OCI-LY1 (cell line): ENCODE measurements around the gene MKNK1.
A peak's percentile ranks its signal among the peaks of the same experiment; 100 is the strongest.

Experiments
- H2AFZ ChIP-seq: fragments of 200-600 bp; sonication (generic), shearing (Covaris generic); 2 replicates; pipeline ENCODE4 v1.6.0; 2014; ENCODE audit warnings: antibody characterized with exemption, mild to moderate bottlenecking, low read length
- H3F3A ChIP-seq: fragments of 200-600 bp; sonication (generic), shearing (Covaris generic); 2 replicates; pipeline ENCODE4 v1.6.0; 2014; ENCODE audit warnings: mild to moderate bottlenecking, antibody characterized with exemption, low read length, moderate library complexity; ENCODE audit not compliant: insufficient read depth
- H3K27ac ChIP-seq: fragments of 200-600 bp; sonication (generic); 2 replicates; pipeline ENCODE4 v1.5.1; 2014; ENCODE audit warnings: low read length, mixed run types, mild to moderate bottlenecking, low read depth; ENCODE audit not compliant: poor library complexity, severe bottlenecking
- H3K27me3 ChIP-seq: fragments of 200-600 bp; sonication (generic); 2 replicates; pipeline ENCODE4 v1.6.0; 2014; ENCODE audit warnings: antibody characterized with exemption, mild to moderate bottlenecking, low read length, moderate library complexity; ENCODE audit not compliant: insufficient read depth
- H3K36me3 ChIP-seq: fragments of 200-600 bp; sonication (generic); 2 replicates; pipeline ENCODE4 v1.6.1; 2014; ENCODE audit warnings: mild to moderate bottlenecking, antibody characterized with exemption, low read length, moderate library complexity, mixed read lengths; ENCODE audit not compliant: insufficient read depth
- H3K4me1 ChIP-seq: fragments of 200-600 bp; sonication (generic); 2 replicates; pipeline ENCODE4 v1.5.1; 2014; ENCODE audit warnings: mild to moderate bottlenecking, low read length, moderate library complexity; ENCODE audit not compliant: insufficient read depth, severe bottlenecking
- H3K4me2 ChIP-seq: fragments of 200-600 bp; sonication (generic), shearing (Covaris generic); 2 replicates; pipeline ENCODE4 v1.6.1; 2014; ENCODE audit warnings: low read length
- H3K4me3 ChIP-seq: fragments of 200-600 bp; sonication (generic); 2 replicates; pipeline ENCODE4 v1.5.1; 2014; ENCODE audit warnings: low read length, low read depth, mild to moderate bottlenecking, mixed read lengths; ENCODE audit not compliant: poor library complexity, severe bottlenecking
- H3K79me2 ChIP-seq: fragments of 200-600 bp; shearing (Covaris generic); 2 replicates; pipeline ENCODE4 v1.6.1; 2016; ENCODE audit warnings: mixed run types, low read length, mixed read lengths; ENCODE audit not compliant: insufficient read depth
- H3K9ac ChIP-seq: fragments of 200-600 bp; sonication (generic), shearing (Covaris generic); 2 replicates; pipeline ENCODE4 v1.6.1; 2014; ENCODE audit warnings: mild to moderate bottlenecking, low read length, mixed read lengths
- H3K9me2 ChIP-seq: fragments of 200-600 bp; sonication (generic), shearing (Covaris generic); 2 replicates; pipeline ENCODE4 v1.6.1; 2014; ENCODE audit warnings: low read depth, mild to moderate bottlenecking, low read length, mixed read lengths
- H3K9me3 ChIP-seq: fragments of 200-600 bp; shearing (Covaris generic); 2 replicates; pipeline ENCODE4 v1.6.1; 2014; ENCODE audit warnings: low read length, mixed read lengths
- H4K20me1 ChIP-seq: fragments of 200-600 bp; sonication (generic), shearing (Covaris generic); 2 replicates; pipeline ENCODE4 v1.6.0; 2016; ENCODE audit warnings: mild to moderate bottlenecking, low read length; ENCODE audit not compliant: insufficient read depth
- CTCF ChIP-seq: fragments of 200-600 bp; sonication (generic), shearing (Covaris generic); IDR thresholded peaks from 2 replicates; pipeline ENCODE4 v1.5.1; 2017; ENCODE audit warnings: mild to moderate bottlenecking, antibody characterized with exemption, low read length, moderate library complexity, mixed read lengths
- EZH2 ChIP-seq: fragments of 200-600 bp; sonication (generic), shearing (Covaris generic); IDR thresholded peaks from 2 replicates; pipeline ENCODE4 v1.8.0; 2017; ENCODE audit warnings: borderline replicate concordance, mixed run types, mild to moderate bottlenecking, antibody characterized with exemption, low read length, moderate library complexity, mixed read lengths

Gene MKNK1

DNA sequence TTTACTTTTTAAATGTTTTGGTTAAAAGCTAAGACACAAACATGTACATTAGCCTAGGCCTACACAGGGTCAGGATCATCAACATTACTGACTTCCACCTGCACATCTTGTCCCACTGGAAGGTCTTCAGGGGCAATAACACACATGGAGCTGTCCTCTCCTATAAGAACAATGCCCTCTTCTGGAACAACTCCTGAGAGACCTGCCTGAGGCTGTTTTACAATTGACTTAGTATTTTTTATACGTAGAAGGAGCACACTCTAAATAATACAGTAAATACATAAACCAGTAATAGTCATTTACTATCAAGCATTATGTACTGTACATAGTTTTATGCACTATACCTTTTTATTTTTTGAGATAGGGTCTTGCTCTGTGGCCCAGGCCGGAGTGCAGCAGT is 26.7 kb upstream of the MKNK1 start:
- H3K36me3 ChIP-seq, result peaks cover 23% of the 10 kb centered on the region
- no peaks in the 10 kb centered on the region for H3K9me3 ChIP-seq
- no peak overlapping the region for H2AFZ ChIP-seq
- no peaks in the 10 kb centered on the region for H4K20me1 ChIP-seq
- TF ChIP-seq EZH2 (no peak), CTCF (no peak)
- H3K4me3 ChIP-seq, result no peak overlapping the region
- H3K79me2 ChIP-seq, result no peaks in the 10 kb centered on the region
- H3K27ac ChIP-seq, result no peak overlapping the region
- H3K9ac ChIP-seq, result no peak overlapping the region
- H3F3A ChIP-seq, result no peaks in the 10 kb centered on the region
- H3K27me3 ChIP-seq, result no peaks in the 10 kb centered on the region
- H3K9me2 ChIP-seq, result no peaks in the 10 kb centered on the region
- H3K4me2 ChIP-seq, result no peak overlapping the region
- H3K4me1 ChIP-seq, result no peaks in the 10 kb centered on the region

DNA sequence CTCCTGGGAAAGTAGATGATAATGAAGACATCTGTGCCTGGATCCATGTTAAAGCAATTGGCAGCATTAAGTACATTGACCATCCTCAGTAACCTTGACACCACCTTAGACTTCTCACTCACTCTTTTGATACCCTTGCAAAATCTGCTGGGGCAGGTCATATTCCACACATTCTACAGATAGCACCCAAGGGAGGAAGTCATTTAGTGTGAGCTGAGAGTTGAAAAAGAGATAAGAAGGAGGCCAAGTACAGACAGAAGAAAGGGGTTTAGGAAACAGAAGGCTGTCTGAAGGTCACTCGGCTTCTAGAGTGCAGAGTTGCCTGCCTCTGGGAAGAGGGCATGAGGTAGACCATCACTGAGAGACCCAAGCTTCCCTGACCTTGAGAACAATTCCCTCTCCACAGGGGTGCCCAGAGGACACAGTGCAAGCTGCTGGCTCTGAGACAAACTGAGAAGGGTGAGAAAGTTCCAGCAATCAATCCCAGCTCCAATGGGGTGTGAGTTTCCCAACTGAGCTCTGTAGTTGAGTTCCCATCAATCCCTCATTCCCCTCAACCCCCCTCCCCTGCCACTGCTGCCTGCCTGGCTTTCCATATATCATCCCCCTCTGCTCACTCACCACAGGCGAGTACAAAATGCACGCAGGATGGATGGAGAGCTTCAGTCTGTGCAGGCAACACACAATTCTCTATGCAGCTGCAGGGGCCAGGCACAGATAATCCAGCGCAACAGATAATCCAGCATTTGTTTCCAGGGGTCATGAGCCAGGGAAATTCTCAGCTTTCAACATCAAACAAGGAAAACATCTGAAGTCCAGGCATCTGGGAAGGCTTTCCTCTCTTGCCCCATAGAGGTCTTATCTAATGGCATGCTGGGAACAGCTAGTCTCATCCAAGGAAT is 19.9 kb upstream of the MKNK1 start:
- no peak overlapping the region for H3K4me3 ChIP-seq
- H3F3A ChIP-seq, result no peaks in the 10 kb centered on the region
- TF ChIP-seq EZH2, result no peak
- no peak for TF ChIP-seq CTCF
- H3K9me2 ChIP-seq, result no peaks in the 10 kb centered on the region
- no peak overlapping the region for H2AFZ ChIP-seq
- H3K27ac ChIP-seq, result no peak overlapping the region
- H3K9ac ChIP-seq, result no peak overlapping the region
- H4K20me1 ChIP-seq, result no peaks in the 10 kb centered on the region
- no peaks in the 10 kb centered on the region for H3K4me1 ChIP-seq
- no peaks in the 10 kb centered on the region for H3K79me2 ChIP-seq
- H3K9me3 ChIP-seq, result no peaks in the 10 kb centered on the region
- no peaks in the 10 kb centered on the region for H3K27me3 ChIP-seq
- no peak overlapping the region for H3K4me2 ChIP-seq
- H3K36me3 ChIP-seq, result no peaks in the 10 kb centered on the region

DNA sequence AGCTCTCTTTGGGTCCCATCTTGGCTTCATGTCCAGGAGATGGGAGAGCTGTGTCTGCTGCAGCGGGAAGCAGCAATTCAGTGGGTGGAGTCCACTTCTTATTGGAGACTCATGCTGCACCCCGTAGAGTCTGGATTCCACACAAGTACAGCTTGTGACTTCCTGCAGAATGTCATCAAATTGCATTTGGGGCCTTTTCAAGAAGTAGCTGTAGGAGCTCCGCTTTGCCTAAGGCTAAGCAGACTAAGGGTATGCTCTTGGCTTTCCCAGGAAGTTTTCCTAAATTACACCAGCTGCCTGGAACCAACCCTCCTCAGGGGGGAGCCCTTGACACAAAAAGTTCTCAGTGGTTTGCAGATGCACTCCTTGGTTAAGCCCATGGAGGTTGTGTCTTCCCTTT is 18.3 kb upstream of the MKNK1 start:
- no peak overlapping the region for H2AFZ ChIP-seq
- H3K27me3 ChIP-seq, result no peaks in the 10 kb centered on the region
- no peaks in the 10 kb centered on the region for H3F3A ChIP-seq
- TF ChIP-seq EZH2 (no peak), CTCF (peak; percentile 61)
- no peaks in the 10 kb centered on the region for H3K9me2 ChIP-seq
- no peaks in the 10 kb centered on the region for H3K9me3 ChIP-seq
- no peaks in the 10 kb centered on the region for H3K36me3 ChIP-seq
- no peaks in the 10 kb centered on the region for H3K4me1 ChIP-seq
- H3K27ac ChIP-seq, result no peak overlapping the region
- H3K4me3 ChIP-seq, result no peak overlapping the region
- H4K20me1 ChIP-seq, result no peaks in the 10 kb centered on the region
- no peak overlapping the region for H3K4me2 ChIP-seq
- H3K79me2 ChIP-seq, result no peaks in the 10 kb centered on the region
- H3K9ac ChIP-seq, result no peak overlapping the region
